ENCODE results near the gene SNX32. TPM values are rescaled to one million over a fixed set of nuclear protein-coding genes. Genes with fewer than 3 reads are reported as not detected.

SNX32 gene
- total RNA-seq, 2 donors from 2014 or later: 1.5 to 4.3 TPM

- Histone ChIP-seq H3K36me3 (ENCODE audit: control insufficient read depth, insufficient read depth, low read length) (no peaks in the 10 kb centered on the region), H3K9me3 (ENCODE audit: control insufficient read depth, low read length) (no peaks in the 10 kb centered on the region), H3K27ac (ENCODE audit: low read depth, low read length) (no peak overlapping the region), H3K27me3 (ENCODE audit: control insufficient read depth, insufficient read depth, low read length, poor library complexity, severe bottlenecking) (peaks cover 44% of the 10 kb centered on the region), H3K9ac (ENCODE audit: extremely low read depth, low read length, poor library complexity, severe bottlenecking) (no peak overlapping the region), H3K4me1 (ENCODE audit: control insufficient read depth, insufficient read depth, low read length) (peaks cover 18% of the 10 kb centered on the region), H3K4me3 (ENCODE audit: low read length) (peak overlapping the region; percentile 80)
- H3K4me1 Mint-ChIP-seq: peaks cover 19% of the 10 kb centered on the region
- H3K36me3 Mint-ChIP-seq (ENCODE audit: low read depth): peaks cover 3% of the 10 kb centered on the region
- peaks cover 38% of the 10 kb centered on the region for H3K27me3 Mint-ChIP-seq (ENCODE audit: insufficient read depth)
- H3K4me3 Mint-ChIP-seq: peak overlapping the region; percentile 75
- no peak for TF ChIP-seq CTCF (conservative IDR thresholded peaks at IDR 0.05)
- H3K9me3 Mint-ChIP-seq: no peaks in the 10 kb centered on the region
- peak; percentile 67 for DNase-seq
- 71 to 76% methylated on average over 7 to 11 of the region's 14 CpGs for WGBS, 2 experiments (ENCODE audit: insufficient coverage in 1 of 2, insufficient read length in 1 of 2)
- peak overlapping the region; percentile 76 for H3K27ac Mint-ChIP-seq
Observed at GRCh38 chr11:65789230-65790103, 44.3 kb upstream of the SNX32 start.

- no peaks in the 10 kb centered on the region for H3K36me3 ChIP-seq (ENCODE audit: control insufficient read depth, insufficient read depth, low read length)
- H3K27me3 Mint-ChIP-seq (ENCODE audit: insufficient read depth): peaks cover 30% of the 10 kb centered on the region
- no peaks in the 10 kb centered on the region for H3K9me3 Mint-ChIP-seq
- no peak overlapping the region for H3K9ac ChIP-seq (ENCODE audit: extremely low read depth, low read length, poor library complexity, severe bottlenecking)
- H3K4me3 Mint-ChIP-seq: no peak overlapping the region
- H3K4me1 Mint-ChIP-seq: peaks cover 18% of the 10 kb centered on the region
- H3K9me3 ChIP-seq (ENCODE audit: control insufficient read depth, low read length): no peaks in the 10 kb centered on the region
- 83 to 98% methylated on average over 7 to 13 of the region's 13 CpGs for WGBS, 2 experiments (ENCODE audit: insufficient coverage in 1 of 2, insufficient read length in 1 of 2)
- H3K27ac Mint-ChIP-seq: no peak overlapping the region
- no peak overlapping the region for H3K27ac ChIP-seq (ENCODE audit: low read depth, low read length)
- no peak overlapping the region for H3K4me3 ChIP-seq (ENCODE audit: low read length)
- H3K36me3 Mint-ChIP-seq (ENCODE audit: low read depth): peaks cover 3% of the 10 kb centered on the region
- no peak for TF ChIP-seq CTCF (conservative IDR thresholded peaks at IDR 0.05)
- peaks cover 18% of the 10 kb centered on the region for H3K4me1 ChIP-seq (ENCODE audit: control insufficient read depth, insufficient read depth, low read length)
- H3K27me3 ChIP-seq (ENCODE audit: control insufficient read depth, insufficient read depth, low read length, poor library complexity, severe bottlenecking): peaks cover 36% of the 10 kb centered on the region
- DNase-seq: no peak
Observed at GRCh38 chr11:65790104-65790901, 43.5 kb upstream of the SNX32 start.

- H3K36me3 ChIP-seq (ENCODE audit: control insufficient read depth, insufficient read depth, low read length): no peaks in the 10 kb centered on the region
- no peaks in the 10 kb centered on the region for H3K9me3 ChIP-seq (ENCODE audit: control insufficient read depth, low read length)
- no peak overlapping the region for H3K27ac ChIP-seq (ENCODE audit: low read depth, low read length)
- H3K4me3 Mint-ChIP-seq: no peak overlapping the region
- peaks cover 22% of the 10 kb centered on the region for H3K27me3 Mint-ChIP-seq (ENCODE audit: insufficient read depth)
- no peak for TF ChIP-seq CTCF (conservative IDR thresholded peaks at IDR 0.05)
- DNase-seq: no peak
- 89 to 93% methylated on average over 13 to 18 of the region's 18 CpGs for WGBS, 2 experiments (ENCODE audit: insufficient coverage in 1 of 2, insufficient read length in 1 of 2)
- H3K4me3 ChIP-seq (ENCODE audit: low read length): no peak overlapping the region
- H3K9ac ChIP-seq (ENCODE audit: extremely low read depth, low read length, poor library complexity, severe bottlenecking): no peak overlapping the region
- no peak overlapping the region for H3K27ac Mint-ChIP-seq
- H3K4me1 Mint-ChIP-seq: peaks cover 18% of the 10 kb centered on the region
- no peaks in the 10 kb centered on the region for H3K9me3 Mint-ChIP-seq
- peaks cover 4% of the 10 kb centered on the region for H3K36me3 Mint-ChIP-seq (ENCODE audit: low read depth)
- peaks cover 28% of the 10 kb centered on the region for H3K27me3 ChIP-seq (ENCODE audit: control insufficient read depth, insufficient read depth, low read length, poor library complexity, severe bottlenecking)
- peaks cover 18% of the 10 kb centered on the region for H3K4me1 ChIP-seq (ENCODE audit: control insufficient read depth, insufficient read depth, low read length)
Observed at GRCh38 chr11:65790902-65791650, 42.7 kb upstream of the SNX32 start.
